ENCODE measurements around the gene ZBTB16. TPM values are rescaled to one million over a fixed set of nuclear protein-coding genes. Genes with fewer than 3 reads are reported as not detected.

ZBTB16 gene
- total and polyA plus RNA-seq, 8 donors, result 3.4 to 55.6 (median 9.5) TPM

GRCh38 chr11:114178656-114179055 is 119.1 kb downstream of the ZBTB16 start:
- no peak for TF ChIP-seq CTCF (IDR thresholded peaks at IDR 0.05)
- no peak for ATAC-seq
- H3K27ac ChIP-seq, result peak overlapping the region; percentile 80 to 89
- DNase-seq, result no peak
- no peaks in the 10 kb centered on the region for H3K36me3 ChIP-seq
- H3K9me3 ChIP-seq, result no peaks in the 10 kb centered on the region
- no peaks in the 10 kb centered on the region for H3K27me3 ChIP-seq
- H3K4me3 ChIP-seq, result no peak overlapping the region
- H3K4me1 ChIP-seq, result peaks cover 58 to 98% of the 10 kb centered on the region in 2 donors
- intact Hi-C loops (cut with DNase I), result no loop called here

- Histone ChIP-seq H3K4me3 (peak overlapping the region; percentile 6 to 24), H3K27me3 (no peaks in the 10 kb centered on the region), H3K27ac (peak overlapping the region; percentile 80 to 89), H3K9me3 (no peaks in the 10 kb centered on the region), H3K36me3 (no peaks in the 10 kb centered on the region), H3K4me1 (peaks cover 56 to 95% of the 10 kb centered on the region in 2 donors)
- TF ChIP-seq CTCF (IDR thresholded peaks at IDR 0.05), result no peak
- ATAC-seq (peak; percentile 82), DNase-seq (peak in 3 of 4 donors; percentile 77 to 92 (median 78))
- intact Hi-C loops (cut with DNase I), result no loop called here
Measured at GRCh38 chr11:114179234-114179941, 119.9 kb downstream of the ZBTB16 start.

- peak overlapping the region; percentile 6 to 24 for H3K4me3 ChIP-seq
- peaks cover 0 to 2% of the 10 kb centered on the region in 2 donors for H3K36me3 ChIP-seq
- peak; percentile 57 to 62 for TF ChIP-seq CTCF (IDR thresholded peaks at IDR 0.05)
- ATAC-seq (peak; percentile 83), DNase-seq (peak in 2 of 4 donors; percentile 59 to 60)
- peaks cover 49 to 84% of the 10 kb centered on the region in 2 donors for H3K4me1 ChIP-seq
- peak overlapping the region; percentile 80 to 89 for H3K27ac ChIP-seq
- H3K27me3 ChIP-seq, result no peaks in the 10 kb centered on the region
- intact Hi-C loops (cut with DNase I), result no loop called here
- H3K9me3 ChIP-seq, result no peaks in the 10 kb centered on the region
Measured at GRCh38 chr11:114180301-114181055, 121.0 kb downstream of the ZBTB16 start.

- DNase-seq (no peak), ATAC-seq (no peak)
- Histone ChIP-seq H3K36me3 (peaks cover 0 to 8% of the 10 kb centered on the region in 2 donors), H3K27me3 (no peaks in the 10 kb centered on the region), H3K27ac (peak overlapping the region; percentile 80 to 89), H3K4me3 (no peak overlapping the region), H3K4me1 (peaks cover 47 to 85% of the 10 kb centered on the region in 2 donors), H3K9me3 (no peaks in the 10 kb centered on the region)
- intact Hi-C loops (cut with DNase I), result no loop called here
- TF ChIP-seq CTCF (IDR thresholded peaks at IDR 0.05), result no peak
Measured at GRCh38 chr11:114181195-114181594, 121.7 kb downstream of the ZBTB16 start.

GRCh38 chr11:114181752-114182151 is 122.2 kb downstream of the ZBTB16 start:
- ATAC-seq (no peak), DNase-seq (no peak)
- intact Hi-C loops (cut with DNase I), result no loop called here
- Histone ChIP-seq H3K4me3 (no peak overlapping the region), H3K36me3 (peaks cover 0 to 11% of the 10 kb centered on the region in 2 donors), H3K27ac (peak overlapping the region in 1 of 2 donors; percentile 80), H3K9me3 (no peaks in the 10 kb centered on the region), H3K4me1 (peaks cover 47 to 83% of the 10 kb centered on the region in 2 donors), H3K27me3 (no peaks in the 10 kb centered on the region)
- TF ChIP-seq CTCF (IDR thresholded peaks at IDR 0.05), result no peak

Data from left lung (tissue), 10 donors.